Measurements from ENCODE around the gene CALN1.

- TF ChIP-seq CTCF (IDR thresholded peaks at IDR 0.05) = no peak
- no peak for TF ChIP-seq POLR2A (IDR thresholded peaks at IDR 0.05; ENCODE audit: low read depth)
These were observed 6.7 kb downstream of the CALN1 start for GRCh38 chr7:72405418-72405817.
